Activated T-helper 2 cell treated with anti-CD3 and anti-CD28 coated beads, Interferon-gamma antibody, Interleukin-2, Interleukin-4, amounts not matched to agents 10 μg/mL and 5 μg/mL and 100 μg/mL, durations not matched to agents 14 hours and 24 hours and 36 hours (primary cell): ENCODE data around the gene ATN1. TPM values are rescaled to one million over a fixed set of nuclear protein-coding genes. Genes with fewer than 3 reads are reported as not detected.

Experiments used
- DNase-seq: peaks from one replicate; pipeline ENCODE4 v3.0.0; 2021; ENCODE audit warnings: low spot score
- H3K27ac Mint-ChIP-seq: one replicate; pipeline ENCODE4 v1.8.0; 2021; ENCODE audit warnings: mixed read lengths
- H3K27me3 Mint-ChIP-seq: one replicate; pipeline ENCODE4 v1.8.0; 2021; ENCODE audit warnings: low read depth, mixed read lengths
- H3K36me3 Mint-ChIP-seq: one replicate; pipeline ENCODE4 v1.8.0; 2021; ENCODE audit warnings: low read depth, mixed read lengths
- H3K4me1 Mint-ChIP-seq: one replicate; pipeline ENCODE4 v1.8.0; 2021; ENCODE audit warnings: low read depth, mixed read lengths
- H3K4me3 Mint-ChIP-seq: one replicate; pipeline ENCODE4 v1.8.0; 2021; ENCODE audit warnings: low read depth, mild to moderate bottlenecking, moderate library complexity, mixed read lengths
- H3K9me3 Mint-ChIP-seq: one replicate; pipeline ENCODE4 v1.8.0; 2021; ENCODE audit warnings: mixed read lengths
- intact Hi-C: fragments of 100-400 bp; cut with micrococcal nuclease; formaldehyde crosslinking; loops from one replicate; pipeline ENCODE4 v1.15.1; 2023
- total RNA-seq: library from RNA; stranded (reverse); gene quantifications from 2 replicates; pipeline ENCODE4 v1.2.3, GENCODE V29; 2022

The ATN1 gene
- total RNA-seq, 1 donor from 2014 or later = 70.5 TPM

DNA sequence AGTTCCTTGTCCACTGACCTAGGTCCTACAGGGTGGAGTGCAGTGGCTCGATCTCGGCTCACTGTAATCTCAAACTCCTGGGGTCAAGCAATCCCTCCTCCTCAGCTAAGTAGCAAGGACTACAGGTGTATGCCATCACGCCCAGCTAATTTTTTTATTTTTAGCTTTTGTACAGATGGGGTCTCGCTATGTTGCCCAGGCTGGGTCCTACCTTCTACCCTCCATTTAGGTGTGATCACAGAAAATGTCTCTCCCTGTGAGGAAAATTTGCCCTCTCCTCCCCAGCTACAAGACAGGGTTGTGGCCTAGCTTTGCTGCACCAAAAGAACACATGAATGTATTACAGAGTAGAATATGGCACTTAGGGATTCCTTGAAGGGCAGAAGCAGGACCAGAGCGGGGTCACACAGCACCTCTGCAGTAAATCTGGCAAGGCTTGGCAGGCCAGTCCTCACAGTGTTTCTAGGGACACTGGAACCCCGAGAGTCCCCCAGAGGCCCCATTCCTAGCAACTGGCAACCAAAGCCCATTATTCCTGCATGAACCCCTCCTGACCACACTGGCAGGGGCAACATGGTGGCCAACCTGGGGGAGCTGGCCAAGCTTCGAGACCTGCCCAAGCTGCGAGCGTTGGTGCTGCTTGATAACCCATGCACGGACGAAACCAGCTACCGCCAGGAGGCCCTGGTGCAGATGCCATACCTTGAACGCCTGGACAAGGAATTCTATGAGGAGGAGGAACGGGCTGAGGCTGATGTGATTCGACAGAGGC lies 15.4 kb upstream of the ATN1 start:
- intact Hi-C loops = no loop called here
- Mint-ChIP-seq H3K27me3 (no peaks in the 10 kb centered on the region), H3K4me1 (peaks cover 20% of the 10 kb centered on the region), H3K9me3 (no peaks in the 10 kb centered on the region), H3K36me3 (peaks cover 17% of the 10 kb centered on the region), H3K27ac (peak overlapping the region; percentile 78), H3K4me3 (peak overlapping the region; percentile 68)
- DNase-seq = no peak

- H3K27me3 Mint-ChIP-seq = no peaks in the 10 kb centered on the region
- peak within 1 kb of the TSS; percentile 93 for H3K4me3 Mint-ChIP-seq
- peak within 1 kb of the TSS; percentile 77 for H3K27ac Mint-ChIP-seq
- intact Hi-C loops = loop anchor here (1.0 to 2.0 kb wide), 2 partner anchors 10 to 42 kb away; partner anchors contain the start of genes LRRC23 and SPSB2
- H3K9me3 Mint-ChIP-seq = no peaks in the 10 kb centered on the region
- peaks cover 30% of the 10 kb centered on the region for H3K36me3 Mint-ChIP-seq
- peaks cover 21% of the 10 kb centered on the region for H3K4me1 Mint-ChIP-seq
- DNase-seq = peak; percentile 74
These were observed 13.4 kb upstream of the ATN1 start, which contains the start of gene ENO2 for GRCh38 chr12:6914246-6914946. TSS of gene ENO2 (plus strand) at chr12:6914580. CDS start at chr12:6915833, 1,253 bp downstream.

GRCh38 chr12:6914947-6915788 lies 12.6 kb upstream of the ATN1 start:
- DNase-seq = no peak
- Mint-ChIP-seq H3K36me3 (peaks cover 38% of the 10 kb centered on the region), H3K27ac (peak overlapping the region; percentile 77), H3K4me1 (peaks cover 28% of the 10 kb centered on the region), H3K27me3 (no peaks in the 10 kb centered on the region), H3K9me3 (no peaks in the 10 kb centered on the region), H3K4me3 (peak overlapping the region; percentile 93)
- intact Hi-C loops = loop anchor here (1.0 to 2.0 kb wide), 2 partner anchors 11 to 42 kb away; partner anchors contain the start of genes LRRC23 and SPSB2

GRCh38 chr12:6915789-6916285 lies 11.9 kb upstream of the ATN1 start:
- Mint-ChIP-seq H3K9me3 (no peaks in the 10 kb centered on the region), H3K4me1 (peaks cover 28% of the 10 kb centered on the region), H3K27ac (peak overlapping the region; percentile 77), H3K4me3 (peak overlapping the region; percentile 93), H3K36me3 (peaks cover 39% of the 10 kb centered on the region), H3K27me3 (no peaks in the 10 kb centered on the region)
- no peak for DNase-seq
- intact Hi-C loops = loop anchor here (2.0 kb wide), 1 partner anchor 43 kb away; the partner anchor contains the start of gene SPSB2

DNA sequence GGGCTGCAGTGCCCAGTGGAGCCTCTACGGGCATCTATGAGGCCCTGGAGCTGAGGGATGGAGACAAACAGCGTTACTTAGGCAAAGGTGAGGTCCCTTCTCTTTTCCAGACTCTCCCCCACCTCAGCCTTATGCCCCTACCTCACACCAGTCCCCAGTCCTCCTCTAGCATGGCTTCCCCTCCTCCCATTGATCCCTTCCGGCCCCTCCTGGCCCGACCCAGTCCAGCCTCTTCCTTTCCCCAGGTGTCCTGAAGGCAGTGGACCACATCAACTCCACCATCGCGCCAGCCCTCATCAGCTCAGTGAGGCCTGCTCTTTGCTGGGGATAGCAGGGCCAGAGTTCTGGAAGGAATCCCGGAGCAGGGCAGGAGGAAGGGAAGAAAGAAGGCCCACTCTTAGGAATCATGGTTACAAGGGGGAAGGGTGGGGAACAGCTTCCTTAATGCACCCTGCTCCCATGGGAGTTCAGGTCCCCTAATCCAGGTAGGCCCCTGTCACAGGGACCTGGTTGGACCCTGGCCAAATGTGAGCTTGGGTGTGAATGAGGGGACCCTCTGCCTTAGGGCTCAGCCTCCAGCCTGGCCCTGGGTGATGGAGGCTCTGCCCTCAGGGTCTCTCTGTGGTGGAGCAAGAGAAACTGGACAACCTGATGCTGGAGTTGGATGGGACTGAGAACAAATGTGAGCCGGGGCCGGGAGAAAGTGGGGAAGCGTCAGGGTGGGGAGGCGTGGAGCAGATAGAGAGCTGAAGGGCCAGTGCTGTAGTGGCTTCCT lies 11.1 kb upstream of the ATN1 start:
- H3K9me3 Mint-ChIP-seq = no peaks in the 10 kb centered on the region
- DNase-seq = no peak
- peak overlapping the region; percentile 93 for H3K4me3 Mint-ChIP-seq
- no peaks in the 10 kb centered on the region for H3K27me3 Mint-ChIP-seq
- H3K36me3 Mint-ChIP-seq = peaks cover 45% of the 10 kb centered on the region
- peaks cover 28% of the 10 kb centered on the region for H3K4me1 Mint-ChIP-seq
- intact Hi-C loops = no loop called here
- H3K27ac Mint-ChIP-seq = peak overlapping the region; percentile 60

DNA sequence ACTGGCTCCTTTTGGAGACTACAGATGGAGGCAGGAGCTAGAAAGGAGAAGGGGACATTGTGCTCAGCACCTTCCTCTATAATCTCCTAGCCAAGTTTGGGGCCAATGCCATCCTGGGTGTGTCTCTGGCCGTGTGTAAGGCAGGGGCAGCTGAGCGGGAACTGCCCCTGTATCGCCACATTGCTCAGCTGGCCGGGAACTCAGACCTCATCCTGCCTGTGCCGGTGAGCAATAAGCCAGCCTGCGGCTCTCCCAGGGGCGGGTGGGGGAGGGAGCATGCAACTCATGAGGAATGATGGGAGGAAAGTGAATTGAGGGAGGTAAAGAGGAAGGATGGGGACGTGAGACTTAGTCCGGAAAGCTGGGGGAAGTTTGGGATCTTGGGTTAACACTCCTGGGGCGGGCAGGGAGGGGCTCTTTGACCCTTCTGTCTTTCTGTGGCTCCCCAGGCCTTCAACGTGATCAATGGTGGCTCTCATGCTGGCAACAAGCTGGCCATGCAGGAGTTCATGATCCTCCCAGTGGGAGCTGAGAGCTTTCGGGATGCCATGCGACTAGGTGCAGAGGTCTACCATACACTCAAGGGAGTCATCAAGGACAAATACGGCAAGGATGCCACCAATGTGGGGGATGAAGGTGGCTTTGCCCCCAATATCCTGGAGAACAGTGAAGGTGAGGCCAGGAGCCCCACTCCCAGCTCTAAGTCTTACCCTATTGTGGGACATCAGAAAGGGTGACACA lies 10.1 kb upstream of the ATN1 start:
- Mint-ChIP-seq H3K4me3 (no peak overlapping the region), H3K4me1 (peaks cover 28% of the 10 kb centered on the region), H3K9me3 (no peaks in the 10 kb centered on the region), H3K27me3 (no peaks in the 10 kb centered on the region), H3K27ac (no peak overlapping the region), H3K36me3 (peaks cover 53% of the 10 kb centered on the region)
- intact Hi-C loops = no loop called here
- no peak for DNase-seq

- no peak for DNase-seq
- intact Hi-C loops = no loop called here
- Mint-ChIP-seq H3K27me3 (no peaks in the 10 kb centered on the region), H3K9me3 (no peaks in the 10 kb centered on the region), H3K4me3 (no peak overlapping the region), H3K27ac (peak overlapping the region; percentile 45), H3K36me3 (peaks cover 69% of the 10 kb centered on the region), H3K4me1 (peaks cover 31% of the 10 kb centered on the region)
These were observed 8.2 kb upstream of the ATN1 start for GRCh38 chr12:6919588-6919987.

DNA sequence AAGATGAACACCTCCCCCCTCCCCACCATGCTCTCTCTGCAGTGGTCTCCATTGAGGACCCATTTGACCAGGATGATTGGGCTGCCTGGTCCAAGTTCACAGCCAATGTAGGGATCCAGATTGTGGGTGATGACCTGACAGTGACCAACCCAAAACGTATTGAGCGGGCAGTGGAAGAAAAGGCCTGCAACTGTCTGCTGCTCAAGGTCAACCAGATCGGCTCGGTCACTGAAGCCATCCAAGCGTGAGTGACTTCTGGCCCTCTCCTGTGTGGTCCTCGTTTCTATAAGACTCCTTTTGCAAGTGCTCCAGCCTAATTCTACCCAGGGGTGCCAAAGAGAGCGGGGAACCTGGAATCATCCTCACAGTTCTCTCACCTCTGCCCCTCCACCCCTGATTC lies 6.2 kb upstream of the ATN1 start:
- H3K4me3 Mint-ChIP-seq = no peak overlapping the region
- intact Hi-C loops = no loop called here
- no peaks in the 10 kb centered on the region for H3K27me3 Mint-ChIP-seq
- no peaks in the 10 kb centered on the region for H3K9me3 Mint-ChIP-seq
- peaks cover 62% of the 10 kb centered on the region for H3K36me3 Mint-ChIP-seq
- DNase-seq = no peak
- H3K4me1 Mint-ChIP-seq = peaks cover 35% of the 10 kb centered on the region
- H3K27ac Mint-ChIP-seq = no peak overlapping the region

- peaks cover 55% of the 10 kb centered on the region for H3K36me3 Mint-ChIP-seq
- no peak overlapping the region for H3K4me3 Mint-ChIP-seq
- no peaks in the 10 kb centered on the region for H3K27me3 Mint-ChIP-seq
- no peak overlapping the region for H3K27ac Mint-ChIP-seq
- no peaks in the 10 kb centered on the region for H3K9me3 Mint-ChIP-seq
- intact Hi-C loops = no loop called here
- peaks cover 37% of the 10 kb centered on the region for H3K4me1 Mint-ChIP-seq
- no peak for DNase-seq
These were observed 5.5 kb upstream of the ATN1 start for GRCh38 chr12:6921996-6922946.

DNA sequence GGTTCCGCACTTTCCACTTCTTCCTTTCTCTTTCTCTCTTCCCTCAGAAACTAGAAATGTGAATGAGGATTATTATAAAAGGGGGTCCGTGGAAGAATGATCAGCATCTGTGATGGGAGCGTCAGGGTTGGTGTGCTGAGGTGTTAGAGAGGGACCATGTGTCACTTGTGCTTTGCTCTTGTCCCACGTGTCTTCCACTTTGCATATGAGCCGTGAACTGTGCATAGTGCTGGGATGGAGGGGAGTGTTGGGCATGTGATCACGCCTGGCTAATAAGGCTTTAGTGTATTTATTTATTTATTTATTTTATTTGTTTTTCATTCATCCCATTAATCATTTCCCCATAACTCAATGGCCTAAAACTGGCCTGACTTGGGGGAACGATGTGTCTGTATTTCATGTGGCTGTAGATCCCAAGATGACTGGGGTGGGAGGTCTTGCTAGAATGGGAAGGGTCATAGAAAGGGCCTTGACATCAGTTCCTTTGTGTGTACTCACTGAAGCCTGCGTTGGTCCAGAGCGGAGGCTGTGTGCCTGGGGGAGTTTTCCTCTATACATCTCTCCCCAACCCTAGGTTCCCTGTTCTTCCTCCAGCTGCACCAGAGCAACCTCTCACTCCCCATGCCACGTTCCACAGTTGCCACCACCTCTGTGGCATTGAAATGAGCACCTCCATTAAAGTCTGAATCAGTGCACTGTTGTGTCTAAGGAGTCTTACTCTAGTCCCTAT lies 4.6 kb upstream of the ATN1 start:
- Mint-ChIP-seq H3K27ac (peak overlapping the region; percentile 28), H3K4me3 (no peak overlapping the region), H3K4me1 (peaks cover 37% of the 10 kb centered on the region), H3K36me3 (peaks cover 47% of the 10 kb centered on the region), H3K9me3 (no peaks in the 10 kb centered on the region), H3K27me3 (no peaks in the 10 kb centered on the region)
- intact Hi-C loops = no loop called here
- DNase-seq = no peak
